ENCODE results near the gene C12orf42. TPM values are rescaled to one million over a fixed set of nuclear protein-coding genes. Genes with fewer than 3 reads are reported as not detected.

The C12orf42 gene
- total and polyA plus RNA-seq, 10 of the 15 experiments (the other 5 are each of a cell fraction or from before 2014, with no cell fraction given): 1.4 to 7.0 (median 2.4) TPM

- TF ChIP-seq ZBTB4 (CRISPR knock-in tag; IDR thresholded peaks at IDR 0.05) (no peak), KLF5 (IDR thresholded peaks at IDR 0.05; ENCODE audit: partially characterized antibody) (peak; percentile 22), MTA2 (IDR thresholded peaks at IDR 0.05; ENCODE audit: low read depth) (peak; percentile 95), TCF12 (IDR thresholded peaks at IDR 0.05; ENCODE audit: low read depth, low read length) (peak; percentile 58; the same call in 1 of the 2 replicates), HDGF (IDR thresholded peaks at IDR 0.05) (no peak), SRF (IDR thresholded peaks at IDR 0.05; ENCODE audit: low read depth in 2 of 2, low read length in 2 of 2) (no peak), MEF2A (IDR thresholded peaks at IDR 0.05; ENCODE audit: insufficient read depth, low read depth, low read length) (peak; percentile 61; the same call in 1 of the 2 replicates), GABPA (IDR thresholded peaks at IDR 0.05; ENCODE audit: low read depth) (no peak), BHLHE40 (IDR thresholded peaks at IDR 0.05; ENCODE audit: borderline replicate concordance in 1 of 2, low read depth in 2 of 2, low read length in 1 of 2) (peak; percentile 33 to 55; a peak in 3 of 4 replicates), JUND (IDR thresholded peaks at IDR 0.05; ENCODE audit: low read depth, low read length) (0 out of 2 replicates have a peak, but pooled peaks have one; percentile 29), MLLT1 (IDR thresholded peaks at IDR 0.05) (peak; percentile 71; the same call in 1 of the 2 replicates), ZNF217 (IDR thresholded peaks at IDR 0.05) (peak; percentile 95), IRF4 (IDR thresholded peaks at IDR 0.05; ENCODE audit: low read depth, low read length) (peak; percentile 84), NFYA (IDR thresholded peaks at IDR 0.05; ENCODE audit: borderline replicate concordance, low read depth, low read length) (no peak), SREBF2 (IDR thresholded peaks at IDR 0.05; ENCODE audit: low read length) (no peak), RBBP5 (conservative IDR thresholded peaks at IDR 0.05) (no peak), JUNB (IDR thresholded peaks at IDR 0.05) (peak; percentile 87)
- TF ChIP-seq, protein P1, sequence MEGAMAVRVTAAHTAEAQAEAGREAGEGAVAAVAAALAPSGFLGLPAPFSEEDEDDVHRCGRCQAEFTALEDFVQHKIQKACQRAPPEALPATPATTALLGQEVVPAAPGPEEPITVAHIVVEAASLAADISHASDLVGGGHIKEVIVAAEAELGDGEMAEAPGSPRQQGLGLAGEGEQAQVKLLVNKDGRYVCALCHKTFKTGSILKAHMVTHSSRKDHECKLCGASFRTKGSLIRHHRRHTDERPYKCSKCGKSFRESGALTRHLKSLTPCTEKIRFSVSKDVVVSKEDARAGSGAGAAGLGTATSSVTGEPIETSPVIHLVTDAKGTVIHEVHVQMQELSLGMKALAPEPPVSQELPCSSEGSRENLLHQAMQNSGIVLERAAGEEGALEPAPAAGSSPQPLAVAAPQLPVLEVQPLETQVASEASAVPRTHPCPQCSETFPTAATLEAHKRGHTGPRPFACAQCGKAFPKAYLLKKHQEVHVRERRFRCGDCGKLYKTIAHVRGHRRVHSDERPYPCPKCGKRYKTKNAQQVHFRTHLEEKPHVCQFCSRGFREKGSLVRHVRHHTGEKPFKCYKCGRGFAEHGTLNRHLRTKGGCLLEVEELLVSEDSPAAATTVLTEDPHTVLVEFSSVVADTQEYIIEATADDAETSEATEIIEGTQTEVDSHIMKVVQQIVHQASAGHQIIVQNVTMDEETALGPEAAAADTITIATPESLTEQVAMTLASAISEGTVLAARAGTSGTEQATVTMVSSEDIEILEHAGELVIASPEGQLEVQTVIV (IDR thresholded peaks at IDR 0.05; ENCODE audit: borderline replicate concordance, partially characterized antibody): no peak
- TF ChIP-seq, protein P2, sequence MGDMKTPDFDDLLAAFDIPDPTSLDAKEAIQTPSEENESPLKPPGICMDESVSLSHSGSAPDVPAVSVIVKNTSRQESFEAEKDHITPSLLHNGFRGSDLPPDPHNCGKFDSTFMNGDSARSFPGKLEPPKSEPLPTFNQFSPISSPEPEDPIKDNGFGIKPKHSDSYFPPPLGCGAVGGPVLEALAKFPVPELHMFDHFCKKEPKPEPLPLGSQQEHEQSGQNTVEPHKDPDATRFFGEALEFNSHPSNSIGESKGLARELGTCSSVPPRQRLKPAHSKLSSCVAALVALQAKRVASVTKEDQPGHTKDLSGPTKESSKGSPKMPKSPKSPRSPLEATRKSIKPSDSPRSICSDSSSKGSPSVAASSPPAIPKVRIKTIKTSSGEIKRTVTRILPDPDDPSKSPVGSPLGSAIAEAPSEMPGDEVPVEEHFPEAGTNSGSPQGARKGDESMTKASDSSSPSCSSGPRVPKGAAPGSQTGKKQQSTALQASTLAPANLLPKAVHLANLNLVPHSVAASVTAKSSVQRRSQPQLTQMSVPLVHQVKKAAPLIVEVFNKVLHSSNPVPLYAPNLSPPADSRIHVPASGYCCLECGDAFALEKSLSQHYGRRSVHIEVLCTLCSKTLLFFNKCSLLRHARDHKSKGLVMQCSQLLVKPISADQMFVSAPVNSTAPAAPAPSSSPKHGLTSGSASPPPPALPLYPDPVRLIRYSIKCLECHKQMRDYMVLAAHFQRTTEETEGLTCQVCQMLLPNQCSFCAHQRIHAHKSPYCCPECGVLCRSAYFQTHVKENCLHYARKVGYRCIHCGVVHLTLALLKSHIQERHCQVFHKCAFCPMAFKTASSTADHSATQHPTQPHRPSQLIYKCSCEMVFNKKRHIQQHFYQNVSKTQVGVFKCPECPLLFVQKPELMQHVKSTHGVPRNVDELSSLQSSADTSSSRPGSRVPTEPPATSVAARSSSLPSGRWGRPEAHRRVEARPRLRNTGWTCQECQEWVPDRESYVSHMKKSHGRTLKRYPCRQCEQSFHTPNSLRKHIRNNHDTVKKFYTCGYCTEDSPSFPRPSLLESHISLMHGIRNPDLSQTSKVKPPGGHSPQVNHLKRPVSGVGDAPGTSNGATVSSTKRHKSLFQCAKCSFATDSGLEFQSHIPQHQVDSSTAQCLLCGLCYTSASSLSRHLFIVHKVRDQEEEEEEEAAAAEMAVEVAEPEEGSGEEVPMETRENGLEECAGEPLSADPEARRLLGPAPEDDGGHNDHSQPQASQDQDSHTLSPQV (IDR thresholded peaks at IDR 0.05): no peak
These were observed 54.2 kb downstream of the C12orf42 start (continued) for GRCh38 chr12:103441437-103442181.

Data from GM12878 (cell line).